ENCODE measurements around the gene ZNF469.

ZNF469 gene

GRCh38 chr16:88404769-88405168 lies 22.0 kb downstream of the ZNF469 start:
- Mint-ChIP-seq H3K4me1 (peaks cover 82% of the 10 kb centered on the region), H3K27me3 (ENCODE audit: low read depth, poor library complexity) (peaks cover 12% of the 10 kb centered on the region), H3K27ac (no peak overlapping the region), H3K4me3 (no peak overlapping the region), H3K9me3 (no peaks in the 10 kb centered on the region), H3K36me3 (ENCODE audit: low read depth) (no peaks in the 10 kb centered on the region)
- no peak for TF ChIP-seq CTCF (IDR thresholded peaks at IDR 0.05)
- DNase-seq: no peak

GRCh38 chr16:88405216-88406060 lies 22.7 kb downstream of the ZNF469 start:
- H3K4me1 Mint-ChIP-seq: peaks cover 81% of the 10 kb centered on the region
- no peaks in the 10 kb centered on the region for H3K9me3 Mint-ChIP-seq
- DNase-seq: no peak
- H3K27me3 Mint-ChIP-seq (ENCODE audit: low read depth, poor library complexity): peaks cover 12% of the 10 kb centered on the region
- H3K36me3 Mint-ChIP-seq (ENCODE audit: low read depth): no peaks in the 10 kb centered on the region
- no peak for TF ChIP-seq CTCF (IDR thresholded peaks at IDR 0.05)
- H3K4me3 Mint-ChIP-seq: no peak overlapping the region
- H3K27ac Mint-ChIP-seq: no peak overlapping the region

GRCh38 chr16:88406096-88407041 lies 23.6 kb downstream of the ZNF469 start:
- Mint-ChIP-seq H3K27ac (peak overlapping the region; percentile 29), H3K4me3 (no peak overlapping the region), H3K4me1 (peaks cover 73% of the 10 kb centered on the region), H3K9me3 (no peaks in the 10 kb centered on the region), H3K27me3 (ENCODE audit: low read depth, poor library complexity) (peaks cover 16% of the 10 kb centered on the region), H3K36me3 (ENCODE audit: low read depth) (no peaks in the 10 kb centered on the region)
- TF ChIP-seq CTCF (IDR thresholded peaks at IDR 0.05): peak; percentile 18
- DNase-seq: no peak

- TF ChIP-seq CTCF (IDR thresholded peaks at IDR 0.05): no peak
- Mint-ChIP-seq H3K9me3 (no peaks in the 10 kb centered on the region), H3K4me1 (peaks cover 66% of the 10 kb centered on the region), H3K36me3 (ENCODE audit: low read depth) (no peaks in the 10 kb centered on the region), H3K27me3 (ENCODE audit: low read depth, poor library complexity) (peaks cover 16% of the 10 kb centered on the region), H3K4me3 (no peak overlapping the region), H3K27ac (no peak overlapping the region)
- DNase-seq: no peak
Observed at GRCh38 chr16:88407042-88407420, 24.3 kb downstream of the ZNF469 start.

GRCh38 chr16:88407807-88408206 lies 25.0 kb downstream of the ZNF469 start:
- no peak for DNase-seq
- Mint-ChIP-seq H3K27me3 (ENCODE audit: low read depth, poor library complexity) (peaks cover 16% of the 10 kb centered on the region), H3K4me1 (peaks cover 62% of the 10 kb centered on the region), H3K9me3 (no peaks in the 10 kb centered on the region), H3K27ac (no peak overlapping the region), H3K36me3 (ENCODE audit: low read depth) (no peaks in the 10 kb centered on the region), H3K4me3 (no peak overlapping the region)
- TF ChIP-seq CTCF (IDR thresholded peaks at IDR 0.05): no peak
